HG03565 (cell line): ENCODE data around the gene GDI1.

Source experiments
- ATAC-seq: cut with Tn5 transposase; IDR thresholded peaks from one replicate; pipeline ENCODE4 v1.9.1; 2021; ENCODE audit warnings: mild to moderate bottlenecking, moderate library complexity; ENCODE audit not compliant: unreplicated experiment

The GDI1 gene

GRCh38 chrX:154408659-154409221 is 28.2 kb upstream of the GDI1 start:
- no peak for ATAC-seq

GRCh38 chrX:154409222-154409871 is 27.6 kb upstream of the GDI1 start, which contains the start of gene DNASE1L1:
Gene DNASE1L1 (minus strand): TSS chrX:154409254. CDS start chrX:154405568, 3,686 bp downstream.
- no peak for ATAC-seq

- ATAC-seq = peak; percentile 37
Measured at GRCh38 chrX:154411981-154412340, 25.0 kb upstream of the GDI1 start.

GRCh38 chrX:154412468-154412867 is 24.5 kb upstream of the GDI1 start:
- no peak for ATAC-seq

- no peak for ATAC-seq
Measured at GRCh38 chrX:154413142-154413541, 23.8 kb upstream of the GDI1 start.

GRCh38 chrX:154417157-154417556 is 19.8 kb upstream of the GDI1 start:
- ATAC-seq = no peak

GRCh38 chrX:154419189-154419588 is 17.8 kb upstream of the GDI1 start:
- ATAC-seq = no peak

- ATAC-seq = no peak
Measured at GRCh38 chrX:154419688-154420401, 17.1 kb upstream of the GDI1 start.

GRCh38 chrX:154420402-154420756 is 16.6 kb upstream of the GDI1 start:
- no peak for ATAC-seq

GRCh38 chrX:154426916-154427770 is 9.8 kb upstream of the GDI1 start:
- ATAC-seq = no peak

GRCh38 chrX:154428176-154429171 is 8.5 kb upstream of the GDI1 start, which contains the start of gene ATP6AP1:
Gene ATP6AP1 (plus strand): TSS chrX:154428677. CDS start chrX:154428693, 16 bp downstream.
- ATAC-seq = peak; percentile 95

GRCh38 chrX:154429711-154430110 is 7.2 kb upstream of the GDI1 start:
- no peak for ATAC-seq

- ATAC-seq = no peak
Measured at GRCh38 chrX:154430479-154430878, 6.5 kb upstream of the GDI1 start.

GRCh38 chrX:154430916-154431315 is 6.0 kb upstream of the GDI1 start:
- no peak for ATAC-seq

- ATAC-seq = no peak
Measured at GRCh38 chrX:154431341-154431740, 5.6 kb upstream of the GDI1 start.

- ATAC-seq = no peak
Measured at GRCh38 chrX:154432210-154432609, 4.7 kb upstream of the GDI1 start.

- no peak for ATAC-seq
Measured at GRCh38 chrX:154433605-154434004, 3.3 kb upstream of the GDI1 start.

GRCh38 chrX:154434394-154435168 is 2.4 kb upstream of the GDI1 start:
- ATAC-seq = no peak

- ATAC-seq = no peak
Measured at GRCh38 chrX:154435171-154435733, 1.7 kb upstream of the GDI1 start.
